Gastroesophageal sphincter (tissue), 4 donors: Measurements from ENCODE around the gene DPP6. TPM values are rescaled to one million over a fixed set of nuclear protein-coding genes. Genes with fewer than 3 reads are reported as not detected.

Source experiments
- ATAC-seq: fragments of 150-250 bp; one replicate; pipeline ENCODE4 v1.9.1; 2016; ENCODE audit warnings: mild to moderate bottlenecking, moderate library complexity
- H3K27ac ChIP-seq, 4 donors: fragments of 200-600 bp; sonication (generic) in 3 of 4; 1 replicate in 3 of 4; 2 replicates in 1 of 4; pipeline ENCODE4 v1.5.1; 2016 to 2019
- H3K27me3 ChIP-seq: fragments of 200-600 bp; sonication (generic); one replicate; pipeline ENCODE4 v1.5.1; 2019
- H3K36me3 ChIP-seq, 2 donors: fragments of 200-600 bp; sonication (generic); one replicate each; pipeline ENCODE4 v1.5.1; 2019; ENCODE audit warnings: control low read depth in 1 of 2
- H3K4me1 ChIP-seq, 3 donors: fragments of 200-600 bp; sonication (generic); 1 replicate in 2 of 3; 2 replicates in 1 of 3; pipeline ENCODE4 v1.5.1; 2016 to 2019; ENCODE audit warnings: control low read depth in 2 of 3
- H3K4me3 ChIP-seq, 2 donors: fragments of 200-600 bp; sonication (generic); one replicate each; pipeline ENCODE4 v1.5.1; 2019; ENCODE audit warnings: mild to moderate bottlenecking in 1 of 2, moderate library complexity in 1 of 2
- H3K9me3 ChIP-seq, 3 donors: fragments of 200-600 bp; sonication (generic); one replicate each; pipeline ENCODE4 v1.5.1; 2017 to 2019; ENCODE audit warnings: control low read depth in 2 of 3
- CTCF ChIP-seq, 4 experiments: fragments of 200-600 bp in 2 of 4; fragments of 450-650 bp in 2 of 4; sonication (generic) in 1 of 4; IDR thresholded peaks; one replicate each; pipeline ENCODE4 v1.5.1; 2017 to 2019; ENCODE audit warnings: antibody characterized with exemption in 4 of 4, mild to moderate bottlenecking in 2 of 4, moderate library complexity in 2 of 4
- EP300 ChIP-seq: sonication (generic); formaldehyde crosslinking; IDR thresholded peaks from one replicate; pipeline ENCODE4 v1.6.1; 2017; ENCODE audit warnings: antibody characterized with exemption, mild to moderate bottlenecking
- POLR2A ChIP-seq, 2 donors: fragments of 450-650 bp; IDR thresholded peaks; one replicate each; pipeline ENCODE4 v1.6.1; 2017; ENCODE audit warnings: antibody characterized with exemption in 2 of 2, mild to moderate bottlenecking in 2 of 2, moderate library complexity in 1 of 2
- POLR2AphosphoS5 ChIP-seq: sonication (generic); formaldehyde crosslinking; IDR thresholded peaks from one replicate; pipeline ENCODE4 v1.6.1; 2017; ENCODE audit warnings: antibody characterized with exemption
- WGBS, 2 donors: methylation state at CpG; one replicate each; pipeline ENCODE4 v1.1.5; 2018; ENCODE audit warnings: low coverage in 1 of 2; 5-methylcytosine and 5-hydroxymethylcytosine counted together
- total RNA-seq, 4 donors: library from RNA; depleted of rRNA; stranded (reverse); fragments of >200 nt; gene quantifications; one replicate each; pipeline ENCODE4 v1.1.0, GENCODE V29; 2016

The DPP6 gene
- total RNA-seq, 4 donors from 2014 or later = 14.3 to 40.0 (median 23.1) TPM

GRCh38 chr7:154942691-154943090, 890.5 kb downstream of the DPP6 start:
- Histone ChIP-seq H3K27ac (no peak overlapping the region), H3K9me3 (no peaks in the 10 kb centered on the region), H3K4me3 (no peak overlapping the region), H3K36me3 (peaks cover 0 to 57% of the 10 kb centered on the region in 2 donors), H3K4me1 (peaks cover 0 to 6% (median 0%) of the 10 kb centered on the region in 3 donors), H3K27me3 (no peaks in the 10 kb centered on the region)
- 31 to 38% methylated on average over 2 of the region's 2 CpGs for WGBS, 2 donors
- TF ChIP-seq CTCF (IDR thresholded peaks at IDR 0.05) = no peak
- no peak for TF ChIP-seq POLR2A (IDR thresholded peaks at IDR 0.05)
- no peak for TF ChIP-seq POLR2AphosphoS5
- no peak for TF ChIP-seq EP300
- no peak for ATAC-seq
